Midbrain (tissue), 1 donor: ENCODE results near the gene CD163L1.
"Not testable (repeated sequence)": the region's sequence is repeated elsewhere in the genome, so short reads cannot be mapped to it uniquely, and the experiment has no call there.

Source experiments
- DNase-seq: peaks from one replicate; lab custom pipeline; 2025; lab: John Stamatoyannopoulos, UW

The CD163L1 gene

DNA sequence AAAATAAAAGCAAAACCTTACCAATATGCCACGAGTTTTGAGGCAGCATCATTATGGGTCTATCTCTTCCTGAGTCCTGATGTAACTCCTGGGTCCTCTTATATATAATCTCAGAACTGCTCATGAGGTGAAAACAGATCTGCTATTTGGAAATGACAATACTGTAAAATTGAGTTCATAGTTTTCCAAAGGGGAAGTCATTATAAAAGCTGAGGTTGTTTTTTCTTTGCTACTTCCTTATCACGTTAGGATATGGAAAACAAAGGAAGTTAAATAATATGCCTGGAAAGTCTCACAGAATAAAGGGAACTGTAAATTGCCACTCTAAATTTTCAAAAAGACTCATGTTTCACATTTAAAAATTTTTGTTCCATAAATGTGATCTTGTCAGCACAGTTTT is at the start of gene CD163L1:
Gene CD163L1, minus strand, starts transcription at position 78 of the 400 bp plus-strand sequence. Its CDS starts 26 bp downstream, at position 52.
- no peak for DNase-seq

DNA sequence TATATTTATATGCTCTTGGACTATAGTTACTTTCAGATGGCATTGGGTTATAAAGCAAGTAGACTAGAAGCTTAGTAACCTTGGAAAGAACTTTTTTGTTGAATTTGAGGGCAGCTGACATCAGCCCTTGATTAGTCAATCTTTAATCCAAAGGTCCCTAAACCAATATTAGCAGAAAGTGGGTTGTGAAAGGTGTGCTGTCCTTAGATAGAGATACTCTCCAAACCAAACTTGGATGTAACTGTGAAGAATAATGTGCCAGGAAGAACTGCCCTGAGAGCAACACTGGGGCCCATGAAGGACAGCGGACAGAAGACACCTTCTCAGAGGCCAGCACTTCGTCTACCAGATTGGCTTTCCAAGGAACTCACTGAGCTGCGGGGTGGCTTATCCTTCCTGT is 49.1 kb upstream of the CD163L1 start:
- no peak for DNase-seq

DNA sequence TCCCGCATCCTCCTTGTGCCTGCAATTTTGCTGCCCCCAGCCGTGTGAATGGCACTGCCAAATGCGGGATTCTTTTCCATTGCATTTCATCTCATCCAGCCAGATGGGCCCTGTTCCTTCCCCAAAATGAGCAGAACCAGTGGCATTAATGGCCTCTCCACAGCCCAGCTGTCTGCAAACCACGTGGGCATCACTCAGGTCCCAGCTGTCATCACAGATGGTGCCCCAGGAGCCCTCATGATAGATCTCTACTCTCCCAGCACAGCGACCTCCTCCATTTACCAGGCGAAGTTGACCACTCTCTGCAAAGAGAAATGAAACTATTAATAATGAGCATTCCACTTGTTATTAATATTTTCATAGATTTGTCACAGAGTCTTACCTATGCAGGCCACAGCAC is 42.6 kb upstream of the CD163L1 start:
- DNase-seq = no peak

DNA sequence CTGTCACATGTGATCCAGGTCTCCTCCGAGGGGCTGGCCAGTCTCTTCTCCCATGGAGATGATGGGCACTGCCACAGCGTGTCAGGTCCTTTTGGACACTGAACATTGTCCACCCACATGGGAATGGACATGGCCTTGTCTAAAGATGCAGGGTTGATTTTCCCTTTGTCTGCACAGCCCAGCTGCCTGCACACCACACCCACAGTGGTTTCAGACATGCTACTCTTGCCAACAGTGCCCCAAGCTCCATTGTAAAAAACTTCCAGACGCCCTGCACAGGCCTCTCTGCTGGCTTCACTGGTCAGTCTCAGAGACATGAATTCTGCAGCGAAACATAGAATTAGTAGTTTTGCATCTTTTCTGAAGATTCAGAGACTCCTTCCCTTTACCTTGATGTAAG is 41.1 kb upstream of the CD163L1 start:
- DNase-seq = no peak

DNA sequence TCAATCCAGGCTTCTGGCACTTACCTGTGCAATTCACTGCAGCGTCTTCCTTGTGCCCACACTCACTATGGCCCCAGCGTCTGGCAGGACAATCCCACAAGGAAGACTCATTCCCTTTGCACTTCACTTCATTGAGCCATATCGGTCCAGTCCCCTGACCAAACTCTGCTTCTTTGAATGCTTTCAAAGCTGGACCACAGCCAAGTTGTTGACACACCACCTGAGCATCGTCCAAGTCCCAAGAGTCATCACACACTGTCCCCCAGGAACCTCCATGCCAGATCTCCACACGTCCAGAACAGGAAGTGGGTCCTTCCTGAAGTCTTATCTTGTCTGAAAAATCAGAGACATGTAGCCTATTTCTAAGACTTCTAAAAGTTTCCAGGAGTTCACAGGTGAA is 39.4 kb upstream of the CD163L1 start:
- no peak for DNase-seq

DNA sequence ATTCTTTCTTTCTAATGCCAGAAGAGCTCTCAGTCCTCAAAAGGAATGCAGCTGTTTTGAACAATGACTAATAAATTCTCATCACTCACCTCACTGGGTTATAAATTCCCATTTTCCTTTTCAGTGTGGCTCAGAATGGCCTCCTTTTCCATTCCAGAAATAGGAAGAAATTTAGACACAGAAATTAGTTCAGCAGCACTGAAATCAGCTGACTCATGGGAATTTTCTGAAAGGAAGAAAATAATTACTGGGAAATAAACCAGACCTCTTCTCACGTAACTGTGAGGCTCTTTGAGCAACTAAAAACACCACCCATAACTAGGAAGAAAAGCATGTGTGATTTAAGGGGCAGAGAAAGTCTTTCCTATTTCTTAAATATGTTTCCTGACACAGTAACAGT is 35.8 kb upstream of the CD163L1 start:
- no peak for DNase-seq

DNA sequence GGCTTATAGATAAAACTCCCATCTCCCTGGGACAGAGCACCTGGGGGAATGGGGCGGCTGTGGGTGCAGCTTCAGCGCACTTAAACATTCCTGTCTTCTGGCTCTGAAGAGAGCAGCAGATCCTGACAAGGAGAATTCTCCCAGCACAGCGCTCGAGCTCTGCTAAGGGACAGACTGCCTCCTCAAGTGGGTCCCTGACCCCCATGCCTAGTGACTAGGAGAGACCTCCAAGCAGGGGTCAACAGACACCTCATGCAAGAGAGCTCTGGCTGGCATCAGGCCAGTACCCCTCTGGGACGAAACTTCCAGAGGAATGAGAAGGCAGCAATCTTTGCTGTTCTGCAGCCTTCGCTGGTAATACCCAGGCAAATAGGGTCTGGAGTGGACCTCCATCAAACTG is 28.1 kb upstream of the CD163L1 start:
- no peak for DNase-seq

DNA sequence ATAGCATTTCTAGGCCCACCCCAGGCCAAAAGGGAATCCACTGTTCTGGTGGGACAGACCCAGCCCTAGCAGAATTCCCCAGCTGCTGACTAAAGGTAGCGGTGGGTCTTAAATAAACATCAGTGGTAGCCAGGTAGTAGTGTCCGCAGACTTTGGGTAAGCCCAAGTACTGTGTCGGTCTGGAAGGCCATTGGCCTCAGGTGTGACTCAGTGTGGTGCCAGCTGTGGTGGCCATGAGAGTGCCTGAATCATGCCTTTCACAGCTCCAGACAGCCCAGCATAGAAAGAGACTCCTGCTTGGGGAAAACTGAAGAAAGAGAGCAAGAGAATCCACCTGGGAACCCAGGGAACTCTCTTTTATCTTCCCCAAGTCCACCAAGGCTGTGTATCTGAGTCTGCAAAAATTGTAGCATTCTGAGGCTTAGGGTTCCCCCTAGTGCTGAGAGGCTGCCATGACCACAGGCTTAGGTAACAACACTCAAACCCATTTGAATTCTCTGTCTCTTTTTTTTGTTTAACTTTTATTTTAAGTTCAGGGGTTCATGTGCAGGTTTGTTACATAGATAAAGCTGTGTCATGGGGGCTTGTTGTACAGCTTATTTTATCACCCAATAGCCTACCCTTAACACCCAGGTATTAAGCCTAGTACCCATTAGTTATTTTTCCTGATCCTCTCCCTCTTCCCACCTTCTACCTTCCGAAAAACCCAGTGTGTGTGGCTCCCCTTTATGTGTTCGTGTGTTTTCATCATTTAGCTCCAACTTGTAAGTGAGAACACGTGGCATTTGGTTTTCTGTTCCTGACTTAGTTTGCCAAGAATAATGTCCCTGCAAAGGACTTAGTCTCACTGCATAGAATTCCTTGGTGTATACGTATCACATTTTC is 16.7 kb upstream of the CD163L1 start:
- peak; percentile 31 for DNase-seq

DNA sequence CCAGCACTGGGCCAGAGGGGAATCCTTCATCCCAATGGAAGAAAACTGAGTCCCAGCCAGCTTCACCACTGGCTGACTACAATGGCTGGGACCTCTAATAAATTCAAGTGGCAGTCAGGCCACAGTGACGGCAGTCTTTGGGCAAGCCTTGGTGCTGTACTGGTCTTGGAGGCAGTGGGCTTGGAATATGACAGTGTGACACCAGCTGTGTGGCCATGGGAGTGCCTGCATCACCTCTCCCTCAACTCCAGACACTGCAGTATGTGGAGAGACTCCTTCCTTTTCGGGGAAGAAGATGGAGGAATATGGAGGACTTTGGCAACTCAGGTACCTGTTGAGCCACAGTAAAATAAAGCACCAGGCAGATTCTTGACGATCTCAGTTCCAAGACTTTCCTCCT is 16.0 kb upstream of the CD163L1 start:
- DNase-seq = no peak

DNA sequence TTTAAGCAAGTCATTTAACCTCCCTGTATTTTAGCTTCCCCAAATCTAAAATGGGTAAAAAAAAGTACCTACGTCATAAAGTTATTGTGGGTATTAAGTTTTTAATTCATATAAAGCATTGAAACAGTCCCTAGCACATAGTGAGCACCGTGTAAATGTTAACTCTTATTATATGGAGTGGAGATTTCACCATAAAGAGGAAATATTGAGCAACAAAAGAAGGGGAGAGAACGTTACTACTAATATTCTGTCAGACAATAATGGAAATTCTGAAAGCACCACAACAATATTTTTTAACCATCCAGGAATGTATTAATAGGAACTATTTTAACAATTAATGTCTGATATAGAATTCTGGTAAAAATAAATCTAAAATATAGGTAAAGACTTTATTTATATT is 7.8 kb upstream of the CD163L1 start:
- DNase-seq = no peak

DNA sequence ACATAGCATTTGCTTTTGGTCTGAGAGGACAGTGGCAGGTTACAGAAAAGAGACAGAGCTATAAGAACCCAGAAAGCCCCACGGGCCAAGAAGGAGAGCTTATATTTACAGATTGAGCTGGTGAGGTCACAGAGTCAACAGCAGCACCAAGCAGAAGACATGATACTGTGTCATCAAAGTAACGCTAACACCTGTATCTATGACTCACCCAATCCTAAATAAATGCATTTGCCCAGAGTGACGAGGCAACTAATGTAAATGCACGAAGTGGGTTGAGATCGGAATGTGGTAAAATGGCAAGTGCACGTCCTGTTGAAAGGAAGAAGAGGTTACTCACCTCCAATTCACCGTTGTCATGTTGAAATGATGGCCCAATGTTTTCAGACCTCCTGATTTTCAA is 6.7 kb upstream of the CD163L1 start:
- no peak for DNase-seq

DNA sequence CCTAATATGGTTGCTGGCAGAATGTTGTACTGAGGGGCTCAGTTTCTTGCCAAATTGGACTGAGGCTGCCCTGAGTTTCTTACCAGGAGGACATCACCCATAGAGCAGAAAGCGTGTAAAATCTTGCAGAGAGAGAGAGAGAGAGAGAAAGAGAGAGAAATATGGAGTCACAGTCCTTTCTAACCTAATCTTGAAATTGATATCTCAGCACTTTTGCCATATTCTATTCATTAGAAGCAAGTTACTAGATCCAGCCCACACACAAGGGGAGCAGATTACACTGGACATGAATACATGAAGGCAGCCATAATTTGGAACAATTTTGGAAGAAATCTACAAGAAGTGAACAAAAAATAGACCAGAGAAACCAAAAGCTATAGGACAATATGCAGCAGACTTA is 4.1 kb upstream of the CD163L1 start:
- DNase-seq = no peak

DNA sequence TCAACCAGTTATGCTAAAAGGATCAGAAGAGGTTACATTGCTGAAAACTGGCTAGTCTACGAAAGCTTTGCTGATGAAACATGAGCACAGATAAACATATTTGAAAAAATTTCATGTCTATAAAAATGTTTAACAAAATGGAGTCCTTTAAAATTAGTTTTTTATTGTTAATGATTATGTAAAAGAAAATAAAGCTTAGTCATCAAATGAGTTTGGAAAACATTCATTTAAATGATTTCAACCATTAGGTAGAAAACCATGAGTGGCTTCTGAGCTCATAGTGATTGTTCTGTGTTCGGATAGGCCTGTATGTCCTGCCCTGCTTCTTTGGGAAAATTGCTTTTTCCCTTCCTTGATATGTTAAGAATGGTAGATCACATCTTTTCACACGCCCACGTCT is 584 bp upstream of the CD163L1 start:
- no peak for DNase-seq

DNA sequence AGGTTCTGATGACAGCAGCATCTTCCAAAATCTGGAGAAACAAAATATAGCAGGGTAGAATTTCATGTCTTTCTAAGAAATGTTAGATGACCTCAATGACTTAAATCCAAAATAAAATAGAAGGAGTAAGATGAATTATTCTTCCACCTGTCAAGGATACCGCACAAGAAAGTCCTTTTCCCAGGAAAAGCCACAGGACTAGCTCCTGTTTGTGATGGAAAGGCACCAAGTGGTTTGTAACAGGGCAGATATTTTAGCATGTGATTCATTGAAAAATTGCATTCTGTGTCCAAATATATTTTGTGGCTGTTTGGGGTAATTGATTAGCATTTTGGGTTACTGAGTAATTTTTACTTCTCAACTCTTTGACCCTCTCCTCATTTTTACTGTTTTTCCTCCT is 2.7 kb downstream of the CD163L1 start:
- no peak for DNase-seq

DNA sequence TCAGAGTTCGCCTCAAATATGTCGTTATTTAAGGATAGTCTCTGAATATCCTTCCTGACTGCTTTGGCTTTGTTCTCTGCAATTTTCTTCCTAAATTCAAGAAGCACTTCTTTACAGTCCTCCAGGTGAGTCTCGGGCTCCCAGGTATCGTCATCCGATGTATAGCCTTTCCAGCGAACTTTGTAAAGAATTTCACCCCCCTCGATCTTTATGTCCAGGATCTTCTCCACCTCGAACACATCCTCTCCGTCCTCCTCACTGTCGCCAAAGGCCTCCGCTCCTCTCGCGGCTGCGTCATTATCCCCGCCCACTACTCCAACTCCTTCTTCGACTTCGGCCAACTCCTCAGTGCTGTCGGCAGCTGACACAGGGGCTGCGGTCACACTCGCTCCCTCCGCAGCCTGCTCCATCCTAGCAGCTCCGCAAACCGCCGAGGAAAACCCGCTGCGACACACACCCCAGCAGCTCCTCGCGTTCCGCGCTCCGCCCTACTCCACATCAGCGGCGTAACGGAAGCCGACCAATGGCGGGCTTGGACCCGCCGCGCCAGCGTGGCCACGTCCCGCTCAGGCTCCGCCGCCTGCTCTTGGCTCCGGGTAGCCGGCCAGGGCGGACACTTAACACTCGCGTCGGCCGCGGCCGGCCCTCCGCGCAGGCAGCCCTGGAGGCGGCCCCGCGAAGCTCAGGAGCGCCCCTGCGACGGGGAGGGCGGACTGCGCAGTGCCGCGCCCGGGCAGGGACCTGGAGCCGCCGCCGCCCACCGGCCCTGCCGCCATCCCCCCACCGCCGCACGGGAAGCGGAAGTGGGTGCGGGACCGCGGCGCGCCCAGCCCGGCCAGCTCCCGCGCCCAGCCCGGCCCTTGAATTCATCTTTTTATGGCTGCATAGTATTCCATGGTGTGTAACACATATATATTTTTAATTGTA is 4.1 kb downstream of the CD163L1 start:
- DNase-seq = no peak

DNA sequence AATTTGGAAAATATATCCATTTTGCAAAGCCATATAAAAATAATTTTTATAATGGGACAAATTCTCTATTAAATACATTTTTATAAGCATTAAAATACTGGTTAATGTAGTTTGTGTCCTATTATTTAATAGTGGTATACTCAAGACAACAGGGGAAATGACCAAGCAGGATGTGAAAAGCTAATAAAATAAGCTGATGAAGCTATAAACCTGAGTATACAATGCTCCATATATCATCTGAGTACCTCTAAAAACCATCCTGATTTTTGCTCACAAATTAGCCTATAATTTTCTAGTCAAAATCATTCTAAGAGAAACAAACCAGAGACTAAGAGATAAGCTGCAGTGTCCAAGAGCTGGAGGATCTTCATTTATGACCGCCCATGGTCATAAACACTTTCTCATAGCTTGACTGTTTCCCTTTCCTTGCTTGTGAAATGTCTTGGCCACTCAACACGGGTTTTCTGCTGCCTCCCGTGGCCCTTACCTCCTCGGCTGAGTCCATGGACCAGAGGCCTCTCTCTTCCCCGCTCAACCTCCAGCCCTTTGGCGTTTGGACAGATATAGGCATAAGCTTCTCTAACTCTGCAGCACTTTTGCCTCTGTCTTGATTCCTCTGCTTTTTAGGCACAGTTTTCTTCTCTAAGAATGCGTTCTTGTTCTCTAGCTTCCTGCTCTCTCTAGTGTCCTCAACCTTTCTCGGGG is 5.5 kb downstream of the CD163L1 start:
- not testable (repeated sequence) for DNase-seq

DNA sequence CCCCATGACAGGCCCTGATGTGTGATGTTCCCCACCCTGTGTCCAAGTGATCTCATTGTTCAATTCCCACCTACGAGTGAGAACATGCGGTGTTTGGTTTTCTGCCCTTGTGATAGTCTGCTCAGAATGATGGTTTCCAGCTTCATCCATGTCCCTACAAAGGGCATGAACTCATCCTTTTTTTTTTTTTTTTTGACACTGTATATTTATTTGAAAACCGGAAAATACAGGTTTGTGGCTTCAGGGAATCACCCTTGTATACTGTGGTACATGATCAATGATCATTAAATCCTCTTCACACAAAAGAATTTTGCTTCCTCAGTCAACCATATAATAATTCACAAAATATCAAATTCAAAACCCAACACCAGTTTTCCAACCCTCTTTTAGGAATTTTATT is 6.5 kb downstream of the CD163L1 start:
- not testable (repeated sequence) for DNase-seq

DNA sequence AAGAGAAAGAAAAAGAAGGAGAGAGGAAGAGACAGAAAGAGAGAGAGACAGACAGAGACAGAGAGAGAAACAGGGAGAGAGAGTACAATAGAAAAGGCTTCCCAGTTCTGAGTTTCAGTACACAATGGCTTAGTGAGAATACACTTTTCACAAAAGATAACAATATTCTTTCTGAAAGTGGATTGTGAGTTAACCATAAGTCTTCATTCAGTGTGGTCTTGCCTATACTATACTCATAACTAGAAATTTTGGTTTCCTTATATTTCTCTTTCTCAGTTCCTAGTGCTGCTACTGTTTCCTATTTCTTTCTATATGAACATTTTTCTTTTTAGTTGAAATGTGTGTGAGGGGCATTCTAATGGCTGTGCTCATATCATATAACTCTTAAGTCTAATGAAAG is 9.3 kb downstream of the CD163L1 start:
- no peak for DNase-seq

DNA sequence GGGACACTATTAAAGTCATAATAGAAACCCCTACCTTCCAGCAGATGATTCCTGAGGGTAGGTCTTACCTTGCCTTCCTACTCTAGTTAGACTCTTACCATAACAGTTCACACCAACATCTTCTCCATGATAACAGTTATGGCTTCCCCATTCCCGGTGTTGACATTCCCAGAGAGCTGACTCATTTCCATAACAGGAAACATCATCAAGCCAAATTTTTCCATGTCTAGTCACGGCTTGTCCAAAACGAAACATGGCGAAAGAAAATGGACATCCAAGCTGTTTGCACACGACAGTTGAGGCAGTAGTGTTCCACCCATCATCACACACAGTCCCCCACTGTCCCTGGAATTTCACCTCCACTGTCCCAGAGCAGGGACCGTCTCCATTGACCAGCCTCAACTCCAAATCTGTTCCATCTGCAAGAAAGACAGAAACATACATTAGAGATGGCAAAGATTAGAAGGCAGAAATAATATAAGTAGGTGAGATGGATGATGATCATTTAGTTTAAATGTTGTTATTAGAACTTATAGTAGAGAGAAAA is 10.6 kb downstream of the CD163L1 start:
- no peak for DNase-seq

DNA sequence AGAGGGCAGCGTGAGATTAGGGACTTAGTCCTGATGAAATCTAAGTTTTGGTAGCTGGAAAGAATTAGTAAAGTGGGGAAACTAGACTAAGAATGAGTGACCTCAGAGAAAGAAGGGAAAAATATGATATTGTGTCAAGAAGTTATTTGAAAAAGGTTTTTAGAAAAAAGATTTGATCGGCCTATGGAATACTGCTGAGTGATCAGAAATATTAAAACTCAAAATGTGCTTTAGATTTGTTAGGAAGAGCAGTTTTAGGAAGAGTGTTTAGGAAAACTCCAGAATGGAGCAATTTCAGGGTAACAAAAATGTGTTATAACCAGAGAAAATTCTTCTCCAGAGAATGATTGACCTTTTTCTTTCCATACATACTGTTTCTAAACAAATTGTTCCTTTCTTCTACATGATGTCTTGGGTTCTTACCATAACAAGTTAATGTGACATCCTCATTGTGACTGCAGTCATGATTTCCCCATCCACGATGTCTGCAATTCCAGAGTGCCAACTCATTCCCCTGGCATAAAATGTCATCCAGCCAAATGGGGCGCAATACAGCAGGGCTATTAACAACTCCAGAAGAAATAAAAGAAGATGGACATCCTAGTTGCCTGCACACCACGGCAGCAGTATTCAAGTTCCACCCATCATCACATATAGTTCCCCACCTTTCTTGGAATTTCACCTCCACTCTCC is 11.8 kb downstream of the CD163L1 start:
- DNase-seq = no peak

DNA sequence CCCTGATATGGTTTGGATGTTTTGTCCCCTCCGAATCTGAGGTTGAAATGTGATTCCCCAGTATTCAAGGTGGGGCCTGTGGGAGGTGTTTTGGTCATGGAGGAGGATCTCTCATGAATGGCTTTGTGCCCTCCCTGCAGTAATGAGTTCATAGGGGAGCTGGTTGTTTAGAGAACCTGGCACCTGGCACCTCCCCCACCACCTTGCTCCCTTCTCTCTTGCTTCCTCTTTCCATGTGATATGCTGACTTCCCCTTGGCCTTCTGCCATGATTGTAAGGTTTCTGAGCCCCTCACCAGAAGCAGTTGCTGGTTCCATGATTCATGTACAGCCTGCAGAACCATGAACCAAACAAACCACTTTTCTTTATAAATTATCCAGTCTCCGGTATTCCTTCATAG is 32.6 kb downstream of the CD163L1 start:
- no peak for DNase-seq
